GM11168 (cell line): ENCODE results near the gene CD2.

Source experiments
- in situ Hi-C: fragments of 300-500 bp; cut with MboI; formaldehyde crosslinking; loops from one replicate; pipeline ENCODE4 v1.12.0; 2022; ENCODE audit warnings: low sequenced_read_pairs; ENCODE audit not compliant: unreplicated experiment

The CD2 gene

GRCh38 chr1:116770625-116771024, 16.4 kb downstream of the CD2 start:
- in situ Hi-C loops = no loop called here

- in situ Hi-C loops = no loop called here
Observed at GRCh38 chr1:116771997-116772647, 17.9 kb downstream of the CD2 start.

GRCh38 chr1:116772648-116773045, 18.4 kb downstream of the CD2 start:
- in situ Hi-C loops = no loop called here

- in situ Hi-C loops = no loop called here
Observed at GRCh38 chr1:116775116-116775752, 21.0 kb downstream of the CD2 start.

- in situ Hi-C loops = no loop called here
Observed at GRCh38 chr1:116777831-116778830, 23.9 kb downstream of the CD2 start.

GRCh38 chr1:116781034-116781433, 26.8 kb downstream of the CD2 start:
- in situ Hi-C loops = no loop called here

GRCh38 chr1:116785006-116785405, 30.8 kb downstream of the CD2 start:
- in situ Hi-C loops = no loop called here

GRCh38 chr1:116786049-116786448, 31.8 kb downstream of the CD2 start:
- in situ Hi-C loops = no loop called here

GRCh38 chr1:116791727-116792126, 37.5 kb downstream of the CD2 start:
- in situ Hi-C loops = no loop called here

- in situ Hi-C loops = no loop called here
Observed at GRCh38 chr1:116793357-116793935, 39.2 kb downstream of the CD2 start.

- in situ Hi-C loops = no loop called here
Observed at GRCh38 chr1:116794371-116794770, 40.1 kb downstream of the CD2 start.

- in situ Hi-C loops = no loop called here
Observed at GRCh38 chr1:116794804-116795481, 40.7 kb downstream of the CD2 start.

GRCh38 chr1:116795482-116795829, 41.2 kb downstream of the CD2 start:
- in situ Hi-C loops = no loop called here

- in situ Hi-C loops = no loop called here
Observed at GRCh38 chr1:116804736-116805135, 50.5 kb downstream of the CD2 start.

GRCh38 chr1:116805398-116805797, 51.2 kb downstream of the CD2 start:
- in situ Hi-C loops = no loop called here

- in situ Hi-C loops = no loop called here
Observed at GRCh38 chr1:116806245-116806644, 52.0 kb downstream of the CD2 start.

- in situ Hi-C loops = no loop called here
Observed at GRCh38 chr1:116806671-116807070, 52.4 kb downstream of the CD2 start.

- in situ Hi-C loops = no loop called here
Observed at GRCh38 chr1:116807394-116808199, 53.4 kb downstream of the CD2 start.

GRCh38 chr1:116808200-116808847, 54.1 kb downstream of the CD2 start:
- in situ Hi-C loops = no loop called here
